D341Med (cell line): ENCODE results near the gene ZBED1.
"Not testable (repeated sequence)": the region's sequence is repeated elsewhere in the genome, so short reads cannot be mapped to it uniquely, and the experiment has no call there.

Source experiments
- DNase-seq: peaks from one replicate; pipeline ENCODE4 v3.0.0; 2012; ENCODE audit warnings: low spot score

Gene ZBED1

GRCh38 chrX:2474280-2474962, 26.4 kb downstream of the ZBED1 start:
- DNase-seq, result no peak

- DNase-seq, result not testable (repeated sequence)
Observed at GRCh38 chrX:2473064-2473463, 27.7 kb downstream of the ZBED1 start.

DNA sequence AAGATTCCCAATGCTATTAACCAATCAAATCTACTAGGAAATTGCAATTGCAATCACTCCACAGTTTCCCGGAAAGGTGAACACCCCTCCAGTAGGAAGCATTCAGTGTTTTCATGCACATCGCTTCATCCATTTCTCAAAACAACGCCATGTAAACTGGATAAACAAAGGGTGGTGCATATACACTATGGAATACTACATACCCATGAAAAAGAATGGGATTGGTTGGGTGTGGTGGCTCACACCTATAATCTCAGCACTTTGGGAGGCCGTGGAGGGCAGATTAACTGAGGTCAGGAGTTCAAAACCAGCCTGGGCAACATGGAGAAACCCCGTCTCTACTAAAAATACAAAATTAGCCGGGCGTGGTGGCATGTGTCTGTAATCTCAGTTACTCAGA, 29.1 kb downstream of the ZBED1 start:
- DNase-seq, result no peak

- not testable (repeated sequence) for DNase-seq
Observed at GRCh38 chrX:2471126-2471525, 29.6 kb downstream of the ZBED1 start.

GRCh38 chrX:2469852-2470251, 30.9 kb downstream of the ZBED1 start:
- DNase-seq, result not testable (repeated sequence)

GRCh38 chrX:2469196-2469685, 31.5 kb downstream of the ZBED1 start:
- DNase-seq, result no peak

- DNase-seq, result no peak
Observed at GRCh38 chrX:2468261-2469195, 32.2 kb downstream of the ZBED1 start.

DNA sequence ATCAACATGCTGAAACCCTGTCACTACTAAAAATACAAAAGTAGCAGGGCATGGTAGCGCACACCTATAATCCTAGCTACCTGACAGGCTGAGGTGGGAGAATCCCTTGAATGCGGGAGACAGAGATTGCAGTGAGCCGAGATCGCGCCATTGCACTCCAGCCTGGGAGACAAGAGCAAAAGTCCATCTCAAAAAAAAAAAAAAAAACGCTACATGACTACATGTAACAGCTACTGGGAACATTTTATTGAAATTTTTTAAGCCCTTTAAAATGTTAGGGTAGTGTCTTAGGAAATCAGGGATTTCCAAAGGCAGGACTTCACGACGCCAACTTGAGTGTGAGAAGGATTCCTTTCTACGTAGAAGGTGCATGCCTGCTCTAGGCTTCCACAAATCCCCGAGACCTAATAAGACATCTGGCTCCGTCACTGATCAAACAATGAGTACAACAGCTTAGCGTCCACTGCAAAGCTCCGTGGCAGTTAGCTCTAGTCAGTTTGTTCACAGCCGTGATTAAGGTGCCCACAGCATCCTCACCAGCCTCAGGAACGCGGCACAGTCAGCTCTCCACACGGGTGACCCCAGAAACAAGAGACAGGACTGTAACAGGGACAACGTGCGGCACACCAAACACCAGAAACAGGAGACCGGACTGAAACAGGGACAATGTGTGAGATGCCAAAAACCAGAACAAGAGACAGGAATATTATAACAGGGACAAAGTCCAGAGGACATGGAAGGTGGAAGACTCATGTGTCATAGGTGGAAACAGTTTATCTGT, 33.7 kb downstream of the ZBED1 start:
- peak; percentile 55 for DNase-seq

DNA sequence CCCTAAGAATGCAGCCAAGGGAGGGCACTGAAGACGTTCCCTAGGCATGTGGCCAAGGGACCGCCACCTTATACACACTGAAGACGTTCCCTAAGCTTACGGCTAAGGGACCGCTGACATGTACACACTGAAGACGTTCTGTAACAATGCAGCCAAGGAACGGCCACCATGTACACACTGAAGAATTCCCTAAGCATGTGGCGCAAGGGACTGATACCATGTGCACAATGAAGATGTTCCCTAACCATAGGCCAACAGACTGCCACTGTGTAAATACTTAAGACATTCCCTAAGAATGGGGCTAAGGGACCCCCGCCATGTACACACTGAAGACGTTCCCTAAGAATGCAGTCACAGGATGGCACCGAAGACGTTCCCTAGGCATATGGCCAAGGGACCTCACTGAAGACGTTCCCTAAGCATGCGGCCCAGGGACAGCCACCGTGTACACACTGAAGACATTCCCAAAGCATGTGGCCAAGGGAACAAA, 36.1 kb downstream of the ZBED1 start:
- DNase-seq, result peak; percentile 68

- DNase-seq, result peak; percentile 81
Observed at GRCh38 chrX:2463973-2464676, 36.7 kb downstream of the ZBED1 start.

DNA sequence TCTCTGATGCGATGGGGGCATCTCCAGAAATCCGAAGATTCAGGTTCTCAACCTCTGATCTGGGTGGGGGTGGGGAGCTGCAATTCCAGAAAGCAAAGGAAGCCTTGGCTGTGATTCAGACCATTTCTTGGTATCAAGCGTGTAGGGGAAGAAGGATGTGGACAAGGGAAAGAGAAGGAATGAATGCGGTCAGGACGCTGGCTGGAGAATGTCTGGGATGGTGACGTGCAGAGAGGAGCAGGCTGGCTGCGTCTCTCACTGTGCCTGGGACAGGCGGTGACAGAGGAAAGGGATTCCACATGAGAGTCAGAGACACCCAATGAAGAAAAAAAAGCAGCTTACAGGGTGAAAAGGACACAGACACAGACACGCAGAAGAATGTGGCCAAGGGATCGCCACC, 37.3 kb downstream of the ZBED1 start:
- DNase-seq, result not testable (repeated sequence)

DNA sequence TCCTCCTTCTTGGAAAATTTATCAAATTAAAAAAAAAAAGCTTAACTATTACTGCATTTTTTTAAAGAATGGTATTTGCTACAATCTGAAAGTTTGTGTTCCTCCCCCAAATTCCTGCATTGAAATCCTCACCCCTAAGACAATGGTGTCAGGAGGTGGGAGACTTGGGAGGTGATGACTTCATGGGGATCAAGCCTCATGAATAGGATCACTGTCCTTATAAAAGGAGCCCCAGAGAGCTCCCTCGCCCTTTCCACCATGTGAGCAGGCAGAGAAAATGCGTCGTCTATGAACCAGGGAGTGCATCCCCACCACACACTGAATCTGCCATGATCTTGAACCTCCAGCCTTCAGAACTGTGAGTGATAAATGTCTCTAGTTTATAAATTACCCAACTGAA, 38.0 kb downstream of the ZBED1 start:
- DNase-seq, result no peak

DNA sequence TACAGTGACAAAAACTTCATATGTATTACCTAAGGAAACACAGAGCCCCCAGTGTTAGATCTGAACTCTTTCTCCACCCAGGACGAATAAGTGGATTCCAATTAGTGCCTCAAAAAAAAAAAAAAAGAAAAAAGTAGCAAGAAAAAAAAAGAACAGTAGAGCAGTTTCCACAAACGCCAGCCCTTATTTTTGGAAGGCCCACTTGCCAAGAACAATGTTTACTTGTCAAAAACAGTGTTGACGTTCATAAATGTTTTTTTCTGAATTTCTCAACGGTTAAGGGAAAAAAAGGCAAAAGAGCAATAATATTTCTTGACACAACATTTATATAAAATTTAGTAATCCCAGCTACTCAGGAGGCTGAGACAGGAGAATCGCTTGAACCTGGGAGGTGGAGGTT, 38.7 kb downstream of the ZBED1 start:
- DNase-seq, result no peak

DNA sequence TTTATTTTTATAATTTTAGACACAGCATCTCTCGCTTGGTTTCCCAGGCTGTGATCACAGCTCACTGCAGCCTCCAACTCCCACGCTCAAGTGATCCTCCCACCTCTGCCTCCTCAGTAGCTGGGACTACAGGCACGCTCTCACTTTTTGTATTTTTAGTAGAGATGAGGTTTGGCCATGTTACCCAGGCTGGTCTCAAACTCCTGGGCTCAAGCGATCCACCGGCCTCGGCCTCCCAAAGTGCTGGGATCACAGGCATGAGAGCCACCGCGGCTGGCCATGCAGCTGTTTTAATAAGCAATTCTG, 39.1 kb downstream of the ZBED1 start:
- DNase-seq, result no peak

- not testable (repeated sequence) for DNase-seq
Observed at GRCh38 chrX:2460821-2461710, 39.7 kb downstream of the ZBED1 start.

GRCh38 chrX:2460048-2460447, 40.7 kb downstream of the ZBED1 start:
- DNase-seq, result not testable (repeated sequence)

GRCh38 chrX:2458309-2458708, 42.5 kb downstream of the ZBED1 start:
- no peak for DNase-seq

DNA sequence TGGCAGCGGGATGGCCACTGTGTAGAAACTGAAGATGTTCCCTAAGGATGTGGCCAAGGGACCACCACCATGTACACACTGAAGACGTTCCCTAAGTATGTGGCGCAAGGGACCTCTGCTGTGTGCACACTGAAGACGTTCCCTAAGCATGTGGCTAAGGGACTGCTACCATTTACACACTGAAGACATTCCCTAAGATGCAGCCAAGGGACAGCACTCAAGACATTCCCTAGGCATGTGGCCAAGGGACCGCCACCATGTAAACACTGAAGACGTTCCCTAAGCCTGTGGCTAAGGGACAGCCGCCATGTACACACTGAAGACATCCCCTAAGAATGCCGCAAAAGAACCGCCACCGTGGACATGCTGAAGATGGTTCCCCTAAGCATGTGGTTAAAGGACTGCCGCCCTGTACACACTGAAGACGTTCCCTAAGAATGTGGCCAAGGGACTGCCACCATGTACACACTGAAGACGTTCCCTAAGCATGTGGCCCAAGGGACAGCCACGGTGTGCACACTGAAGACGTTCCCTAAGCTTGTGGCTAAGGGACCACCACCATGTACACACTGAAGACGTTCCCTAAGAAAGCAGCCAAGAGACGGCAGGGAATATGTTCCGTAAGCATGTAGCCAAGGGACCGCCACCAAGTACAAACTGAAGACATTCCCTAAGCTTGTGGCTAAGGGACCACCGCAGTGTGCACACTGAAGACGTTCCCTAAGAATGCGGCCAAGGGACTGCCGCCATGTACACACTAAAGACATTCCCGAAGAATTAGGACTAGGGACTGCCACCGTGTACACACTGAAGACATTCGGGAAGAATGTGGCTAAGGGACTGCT, 43.3 kb downstream of the ZBED1 start:
- no peak for DNase-seq

DNA sequence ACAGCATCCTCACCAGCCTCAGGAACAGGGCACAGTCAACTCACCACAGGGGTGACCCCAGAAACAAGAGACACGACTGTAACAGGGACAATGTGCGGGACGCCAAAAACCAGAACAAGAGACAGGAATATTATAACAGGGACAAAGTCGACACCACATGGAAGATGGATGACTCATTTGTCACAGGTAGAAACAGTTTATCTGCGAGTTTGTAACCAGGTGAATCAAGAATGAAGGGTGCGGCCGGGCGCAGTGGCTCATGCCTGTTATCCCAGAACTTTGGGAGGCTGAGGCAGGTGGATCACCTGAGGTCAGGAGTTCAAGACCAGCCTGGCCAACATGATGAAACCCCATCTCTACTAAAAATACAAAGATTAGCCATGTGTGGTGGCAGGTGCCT, 44.7 kb downstream of the ZBED1 start:
- DNase-seq, result not testable (repeated sequence)

DNA sequence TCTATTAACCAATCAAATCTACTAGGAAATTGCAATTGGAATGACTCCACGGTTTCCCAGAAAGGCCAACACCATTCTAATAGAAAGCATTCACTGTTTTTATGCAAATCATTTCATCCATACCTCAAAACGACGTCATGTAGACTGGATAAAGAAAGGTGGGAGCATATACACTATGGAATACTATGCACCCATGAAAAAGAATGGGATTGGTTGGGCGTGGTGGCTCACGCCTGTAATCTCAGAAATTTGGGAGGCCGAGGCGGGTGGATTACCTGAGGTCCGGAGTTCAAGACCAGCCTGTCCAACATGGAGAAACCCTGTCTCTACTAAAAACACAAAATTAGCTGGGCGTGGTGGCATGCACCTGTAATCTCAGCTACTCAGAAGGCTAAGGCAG, 46.2 kb downstream of the ZBED1 start:
- not testable (repeated sequence) for DNase-seq
